Adrenal gland (tissue), 12 donors: Measurements from ENCODE around the gene HOMER1. TPM values are rescaled to one million over a fixed set of nuclear protein-coding genes. Genes with fewer than 3 reads are reported as not detected.

Source experiments
- DNase-seq, 7 donors: peaks; one replicate each; pipeline ENCODE4 v3.0.0-alpha.2; 2019 to 2020
- H3K27ac ChIP-seq, 5 donors: fragments of 200-600 bp; sonication (generic) in 4 of 5; 1 replicate in 3 of 5; 2 replicates in 2 of 5; pipeline versions ENCODE4 v1.5.1 to v1.8.0; 2016 to 2020; ENCODE audit warnings: mild to moderate bottlenecking in 1 of 5
- H3K27me3 ChIP-seq: fragments of 200-600 bp; 2 replicates; pipeline ENCODE4 v1.8.0; 2021
- H3K36me3 ChIP-seq, 2 donors: fragments of 200-600 bp; replicated peaks in 1 of 2; 1 replicate in 1 of 2; 2 replicates in 1 of 2; pipeline versions ENCODE4 v1.5.1 to v1.8.0; 2018 to 2022
- H3K4me1 ChIP-seq, 2 donors: fragments of 200-600 bp; replicated peaks in 1 of 2; 1 replicate in 1 of 2; 2 replicates in 1 of 2; pipeline versions ENCODE4 v1.5.1 to v1.8.0; 2018 to 2021
- H3K4me3 ChIP-seq, 4 donors: fragments of 200-600 bp; sonication (generic) in 3 of 4; one replicate each; pipeline ENCODE4 v1.5.1; 2016 to 2018
- H3K9me3 ChIP-seq, 3 donors: fragments of 200-600 bp; sonication (generic) in 1 of 3; replicated peaks in 1 of 3; 1 replicate in 2 of 3; 2 replicates in 1 of 3; pipeline versions ENCODE4 v1.5.1 to v1.8.0; 2016 to 2021
- CTCF ChIP-seq, 6 experiments: fragments of 450-650 bp in 4 of 6; fragments of 200-600 bp in 2 of 6; sonication (generic) in 1 of 6; IDR thresholded peaks; 1 replicate in 5 of 6; 2 replicates in 1 of 6; pipeline versions ENCODE4 v1.5.1 to v1.8.0; 2016 to 2021; ENCODE audit warnings: antibody characterized with exemption in 6 of 6, mild to moderate bottlenecking in 2 of 6, moderate library complexity in 1 of 6
- POLR2A ChIP-seq, 2 donors: fragments of 450-650 bp; IDR thresholded peaks; one replicate each; pipeline ENCODE4 v1.6.1; 2017; ENCODE audit warnings: antibody characterized with exemption in 2 of 2, mild to moderate bottlenecking in 2 of 2, moderate library complexity in 1 of 2
- WGBS, 4 donors: extraction: QIAGEN DNeasy Blood & Tissue Kit in 2 of 4; methylation state at CpG; one replicate each; pipeline versions ENCODE4 v1.1.5 to v1.1.7; 2013 to 2017; 5-methylcytosine and 5-hydroxymethylcytosine counted together
- intact Hi-C, 2 donors: fragments of 100-400 bp; cut with DNase I; formaldehyde crosslinking; loops; one replicate each; pipeline versions ENCODE4 v1.14.1 to v1.15.0; 2022 to 2023
- polyA plus RNA-seq, 3 donors: library from polyadenylated mRNA; stranded (reverse); fragments of 200-250 nt in 2 of 3; fragments of 350-450 nt in 1 of 3; fragmentation: Illumina TruSeq in 1 of 3; extraction: RNeasy Lipid Tissue Mini Kit (QIAGEN cat#74804) in 1 of 3; gene quantifications; one replicate each; pipeline ENCODE4 v1.2.3, GENCODE V29; 2013 to 2014
- total RNA-seq, 9 donors: library from RNA; depleted of rRNA in 4 of 9; stranded (reverse); fragments of >200 nt in 4 of 9; fragments of 120-200 nt in 1 of 9; fragmentation: NEBNext Ultra II Directional in 1 of 9; extraction: Animal tissue kit (Norgen Biotek cat#: 25700) in 1 of 9; gene quantifications; one replicate each; pipeline versions ENCODE4 v1.1.0 to v1.2.4, GENCODE V29; 2013 to 2023
- donor health status: healthy with polysubstance abuse.
- donor health status: Bipolar disorder and iron deficiency.
- donor health status: DM: yes; HTN: yes; CAD: no.
- donor health status: DM: no; HTN: no; CAD: no.
- donor health status: DM: no; HTN: no; CAD: no.
- donor health status: DM: yes; HTN: yes; CAD: no.

Gene HOMER1
- total and polyA plus RNA-seq, 12 donors, result 0.06 to 10.4 (median 0.78) TPM

DNA sequence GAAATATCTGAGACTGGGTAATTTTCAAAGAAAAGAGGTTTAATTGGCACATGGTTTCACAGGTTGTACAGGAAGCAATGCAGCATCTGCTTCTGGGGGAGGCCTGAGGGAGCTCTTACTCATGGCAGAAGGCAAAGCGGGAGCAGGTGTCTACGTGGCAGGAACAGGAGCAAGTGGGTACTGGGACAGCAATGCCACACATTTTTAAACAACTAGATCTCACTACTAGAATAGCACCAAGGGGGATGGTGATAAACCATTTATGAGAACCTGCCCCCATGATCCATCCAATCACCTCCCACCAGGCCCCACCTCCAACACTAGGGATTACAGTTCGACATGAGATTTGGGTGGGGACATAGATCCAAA lies 47.6 kb upstream of the HOMER1 start:
- no peak for DNase-seq
- Histone ChIP-seq H3K4me3 (no peak overlapping the region), H3K4me1 (peaks cover 0 to 6% of the 10 kb centered on the region in 2 donors), H3K27ac (no peak overlapping the region), H3K36me3 (no peaks in the 10 kb centered on the region), H3K27me3 (peaks cover 3% of the 10 kb centered on the region), H3K9me3 (no peaks in the 10 kb centered on the region)
- TF ChIP-seq POLR2A (IDR thresholded peaks at IDR 0.05), result no peak
- TF ChIP-seq CTCF (IDR thresholded peaks at IDR 0.05), result no peak
- WGBS, 4 donors, result 79 to 94% (median 91%) methylated on average over 3 of the region's 3 CpGs
- intact Hi-C loops, result no loop called here

- Histone ChIP-seq H3K27me3 (no peaks in the 10 kb centered on the region), H3K36me3 (no peaks in the 10 kb centered on the region), H3K4me3 (no peak overlapping the region), H3K9me3 (no peaks in the 10 kb centered on the region), H3K27ac (no peak overlapping the region), H3K4me1 (peaks cover 0 to 6% of the 10 kb centered on the region in 2 donors)
- TF ChIP-seq POLR2A (IDR thresholded peaks at IDR 0.05), result no peak
- no peak for DNase-seq
- intact Hi-C loops, result no loop called here
- 79 to 81% (median 80%) methylated on average over 4 of the region's 4 CpGs for WGBS, 4 donors
Observed at GRCh38 chr5:79560771-79561524, 47.0 kb upstream of the HOMER1 start.

GRCh38 chr5:79555418-79555817 lies 41.5 kb upstream of the HOMER1 start:
- TF ChIP-seq POLR2A (IDR thresholded peaks at IDR 0.05) (no peak), CTCF (IDR thresholded peaks at IDR 0.05) (no peak)
- H3K27me3 ChIP-seq, result no peaks in the 10 kb centered on the region
- H3K36me3 ChIP-seq, result no peaks in the 10 kb centered on the region
- intact Hi-C loops, result no loop called here
- H3K27ac ChIP-seq, result no peak overlapping the region
- H3K4me1 ChIP-seq, result no peaks in the 10 kb centered on the region
- no peak overlapping the region for H3K4me3 ChIP-seq
- no peak for DNase-seq
- H3K9me3 ChIP-seq, result no peaks in the 10 kb centered on the region
- 52 to 60% (median 59%) methylated on average over 3 of the region's 3 CpGs for WGBS, 4 donors

DNA sequence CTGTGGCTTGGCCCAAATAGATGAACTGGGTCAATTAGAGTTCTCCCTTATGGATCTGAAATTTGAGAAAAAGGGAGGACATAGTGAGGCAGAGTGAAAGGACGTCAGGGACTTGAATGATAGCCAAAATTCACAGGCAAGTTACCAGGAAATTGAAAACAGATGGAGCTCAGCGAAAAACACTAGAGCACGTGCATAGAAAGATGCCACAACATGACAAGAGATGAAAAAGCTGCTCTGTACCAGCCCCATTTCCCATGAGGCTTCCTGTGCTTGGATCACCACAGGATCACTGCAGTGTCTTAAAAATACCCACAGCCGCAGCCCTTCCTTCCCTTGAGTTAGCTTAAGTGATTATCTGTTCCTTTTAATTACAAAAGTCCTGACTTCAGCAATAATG lies 39.0 kb upstream of the HOMER1 start:
- 37 to 47% (median 42%) methylated on average over 4 of the region's 4 CpGs for WGBS, 4 donors
- no peaks in the 10 kb centered on the region for H3K9me3 ChIP-seq
- no peaks in the 10 kb centered on the region for H3K27me3 ChIP-seq
- no peaks in the 10 kb centered on the region for H3K36me3 ChIP-seq
- no peak overlapping the region for H3K27ac ChIP-seq
- DNase-seq, result no peak
- TF ChIP-seq CTCF (IDR thresholded peaks at IDR 0.05) (no peak), POLR2A (IDR thresholded peaks at IDR 0.05) (no peak)
- no peak overlapping the region for H3K4me3 ChIP-seq
- H3K4me1 ChIP-seq, result no peaks in the 10 kb centered on the region
- intact Hi-C loops, result no loop called here

GRCh38 chr5:79547982-79548381 lies 34.0 kb upstream of the HOMER1 start:
- TF ChIP-seq CTCF (IDR thresholded peaks at IDR 0.05) (no peak), POLR2A (IDR thresholded peaks at IDR 0.05) (no peak)

More at GRCh38 chr5:79547982-79548381, 34.0 kb upstream of the HOMER1 start:
- Histone ChIP-seq H3K36me3 (no peaks in the 10 kb centered on the region), H3K9me3 (no peaks in the 10 kb centered on the region), H3K4me3 (no peak overlapping the region), H3K4me1 (no peaks in the 10 kb centered on the region), H3K27ac (no peak overlapping the region), H3K27me3 (no peaks in the 10 kb centered on the region)
- no peak for DNase-seq
- intact Hi-C loops, result no loop called here
- 87 to 97% (median 94%) methylated on average over 1 of the region's 1 CpG for WGBS, 4 donors
